ENCODE measurements around the gene PSORS1C1.

- TF ChIP-seq CTCF (IDR thresholded peaks at IDR 0.05) (no peak), POLR2AphosphoS5 (IDR thresholded peaks at IDR 0.05) (no peak)
These were observed 38.2 kb downstream of the PSORS1C1 start for GRCh38 chr6:31152781-31153180.
